ENCODE data around the gene SNRPA1. TPM values are rescaled to one million over a fixed set of nuclear protein-coding genes. Genes with fewer than 3 reads are reported as not detected.

The SNRPA1 gene
- total and polyA plus RNA-seq, 2 donors (not counting 3 experiments of a cell fraction or from before 2014, with no cell fraction given) = 68.5 to 82.7 TPM

DNA sequence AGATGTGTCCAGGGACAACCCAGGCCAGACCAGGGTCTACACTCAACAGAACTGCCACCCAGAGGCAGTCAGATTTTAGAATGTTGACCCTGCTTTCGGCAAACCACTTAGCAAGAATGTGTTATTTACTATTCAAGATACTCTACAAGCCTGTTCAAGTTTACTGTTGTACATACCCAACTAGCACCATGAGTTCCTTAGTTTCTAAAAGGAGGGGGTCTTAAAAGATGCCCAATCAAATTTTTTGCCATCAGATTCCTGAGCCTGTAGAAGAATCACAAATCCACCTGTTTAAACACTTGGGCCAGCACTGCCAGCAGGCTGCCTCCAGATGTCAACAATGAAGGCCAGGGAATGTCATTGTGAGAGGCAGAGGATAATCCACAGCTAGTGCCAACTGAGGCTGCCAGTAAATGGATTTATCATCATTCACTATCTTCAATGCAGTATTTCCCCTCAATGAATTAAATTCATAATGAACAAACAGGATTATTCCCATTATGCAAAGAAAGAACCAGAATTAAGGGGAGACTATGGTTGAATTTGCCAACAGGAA is 43.5 kb upstream of the SNRPA1 start:
- no peaks in the 10 kb centered on the region for H3K79me2 ChIP-seq (ENCODE audit: control insufficient read depth, insufficient read depth, low read length)
- POLR2A ChIA-PET = no interaction called here
- no peaks in the 10 kb centered on the region for H3K27me3 ChIP-seq (ENCODE audit: control insufficient read depth in 2 of 2, insufficient read depth in 2 of 2, low read length in 2 of 2)
- H3K36me3 ChIP-seq (ENCODE audit: control insufficient read depth in 2 of 2, extremely low read depth in 1 of 2, insufficient read depth in 2 of 2, low read length in 2 of 2) = no peaks in the 10 kb centered on the region
- H3K9ac ChIP-seq (replicated peaks; ENCODE audit: extremely low read depth, insufficient read depth, low read length) = no peak overlapping the region
- intact Hi-C loops (cut with micrococcal nuclease) = no loop called here
- no peaks in the 10 kb centered on the region for H3K9me1 ChIP-seq (replicated peaks; ENCODE audit: control insufficient read depth, extremely low read depth, insufficient read depth, low read length)
- H3K4me3 ChIP-seq (replicated peaks in 1 of 3; ENCODE audit: insufficient read depth in 1 of 3, low read depth in 1 of 3, low read length in 3 of 3) = no peak overlapping the region
- no peak for FAIRE-seq
- BruUV-seq (replicated peaks) = no TSS peak
- CTCF ChIA-PET = interaction anchor here (1.1 to 1.4 kb wide), 2 partner anchors 19 kb away, joined by 3 to 6 read pairs; no protein-coding TSS in a partner anchor
- no peaks in the 10 kb centered on the region for H3K4me1 ChIP-seq (ENCODE audit: control insufficient read depth, extremely low read depth, insufficient read depth, low read length)
- dilution Hi-C loops (cut with MboI; ENCODE audit: extremely low pct_ligation_motif_present, low sequenced_read_pairs) = no loop called here
- TF ChIP-seq, protein P1, sequence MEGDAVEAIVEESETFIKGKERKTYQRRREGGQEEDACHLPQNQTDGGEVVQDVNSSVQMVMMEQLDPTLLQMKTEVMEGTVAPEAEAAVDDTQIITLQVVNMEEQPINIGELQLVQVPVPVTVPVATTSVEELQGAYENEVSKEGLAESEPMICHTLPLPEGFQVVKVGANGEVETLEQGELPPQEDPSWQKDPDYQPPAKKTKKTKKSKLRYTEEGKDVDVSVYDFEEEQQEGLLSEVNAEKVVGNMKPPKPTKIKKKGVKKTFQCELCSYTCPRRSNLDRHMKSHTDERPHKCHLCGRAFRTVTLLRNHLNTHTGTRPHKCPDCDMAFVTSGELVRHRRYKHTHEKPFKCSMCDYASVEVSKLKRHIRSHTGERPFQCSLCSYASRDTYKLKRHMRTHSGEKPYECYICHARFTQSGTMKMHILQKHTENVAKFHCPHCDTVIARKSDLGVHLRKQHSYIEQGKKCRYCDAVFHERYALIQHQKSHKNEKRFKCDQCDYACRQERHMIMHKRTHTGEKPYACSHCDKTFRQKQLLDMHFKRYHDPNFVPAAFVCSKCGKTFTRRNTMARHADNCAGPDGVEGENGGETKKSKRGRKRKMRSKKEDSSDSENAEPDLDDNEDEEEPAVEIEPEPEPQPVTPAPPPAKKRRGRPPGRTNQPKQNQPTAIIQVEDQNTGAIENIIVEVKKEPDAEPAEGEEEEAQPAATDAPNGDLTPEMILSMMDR (IDR thresholded peaks at IDR 0.05; ENCODE audit: extremely low read depth in 1 of 2, insufficient read depth in 1 of 2, low read depth in 1 of 2, low read length in 2 of 2) = no peak
- TF ChIP-seq GATA2 (IDR thresholded peaks at IDR 0.05; ENCODE audit: insufficient read depth, insufficient read length, low read depth, low read length) (no peak), FOS (IDR thresholded peaks at IDR 0.05; ENCODE audit: borderline replicate concordance, insufficient read depth, low read length) (no peak), POLR2AphosphoS5 (IDR thresholded peaks at IDR 0.05; ENCODE audit: insufficient read depth, low read depth, low read length) (no peak), EZH2 (IDR thresholded peaks at IDR 0.05; ENCODE audit: borderline replicate concordance, low read depth, low read length, severe bottlenecking) (no peak)
- TF ChIP-seq, protein P2, sequence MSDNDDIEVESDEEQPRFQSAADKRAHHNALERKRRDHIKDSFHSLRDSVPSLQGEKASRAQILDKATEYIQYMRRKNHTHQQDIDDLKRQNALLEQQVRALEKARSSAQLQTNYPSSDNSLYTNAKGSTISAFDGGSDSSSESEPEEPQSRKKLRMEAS (IDR thresholded peaks at IDR 0.05; ENCODE audit: insufficient read depth, insufficient read length) = no peak
- H3K27ac ChIP-seq (ENCODE audit: insufficient read depth, low read depth, low read length) = no peak overlapping the region
- H3K9me3 ChIP-seq (replicated peaks; ENCODE audit: control insufficient read depth, insufficient read depth, low read length) = no peaks in the 10 kb centered on the region
- DNase-seq (ENCODE audit: low read depth, low spot score) = no peak
- H3K4me2 ChIP-seq (ENCODE audit: insufficient read depth, low read length) = no peak overlapping the region
- H2AFZ ChIP-seq (ENCODE audit: low read depth, low read length) = no peak overlapping the region
- no peaks in the 10 kb centered on the region for H4K20me1 ChIP-seq (replicated peaks; ENCODE audit: control insufficient read depth, extremely low read depth, insufficient read depth, low read length)

Data from endothelial cell of umbilical vein (primary cell).